GM19324 (cell line): ENCODE measurements around the gene CBLN2.

ENCODE experiments used
- ATAC-seq: cut with Tn5 transposase; IDR thresholded peaks from one replicate; pipeline ENCODE4 v1.9.1; 2021; ENCODE audit warnings: mild to moderate bottlenecking, moderate library complexity; ENCODE audit not compliant: unreplicated experiment, low FRiP score

Gene CBLN2

DNA sequence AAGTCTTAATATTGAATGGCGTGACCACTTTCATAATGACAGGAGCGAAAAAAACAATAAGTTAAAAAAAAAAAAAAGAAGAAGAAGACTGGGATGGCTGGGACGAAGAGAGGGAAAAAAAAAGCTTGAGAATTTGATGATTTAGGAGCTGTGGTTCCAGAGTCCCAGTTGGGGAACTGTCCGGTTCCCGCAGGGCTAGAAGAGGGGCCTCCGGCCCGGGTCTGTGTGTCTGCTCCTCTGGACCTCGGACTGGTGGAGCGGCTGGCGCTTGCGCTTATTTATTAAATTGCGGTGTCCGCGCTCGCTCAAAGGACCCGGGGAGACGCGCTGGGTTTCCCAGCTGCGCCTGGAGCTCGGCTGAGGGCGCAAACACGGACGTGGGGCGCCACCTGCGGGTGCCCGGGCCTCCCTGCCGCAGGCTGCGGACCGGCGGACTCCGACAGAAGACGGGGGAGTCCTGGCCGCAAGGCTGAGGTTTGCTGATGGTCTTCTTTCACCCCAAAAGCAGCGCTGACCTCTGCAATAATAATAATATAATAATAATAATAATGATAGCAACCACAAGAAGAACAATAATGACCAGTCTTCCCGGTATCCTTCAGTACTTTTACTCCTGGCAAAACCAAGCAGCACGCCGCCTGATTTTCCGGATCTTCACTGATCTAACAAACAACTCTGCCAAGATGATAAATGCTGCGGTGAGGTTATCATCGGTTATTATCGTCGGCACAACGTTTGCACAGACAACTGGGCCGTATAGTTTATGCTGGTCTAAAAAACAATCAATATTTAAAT lies at the start of gene CBLN2:
CBLN2 (minus strand) TSS at position 251 of the 795 bp plus-strand sequence. CDS start 2,182 bp downstream, outside the sequence.
- ATAC-seq = no peak

DNA sequence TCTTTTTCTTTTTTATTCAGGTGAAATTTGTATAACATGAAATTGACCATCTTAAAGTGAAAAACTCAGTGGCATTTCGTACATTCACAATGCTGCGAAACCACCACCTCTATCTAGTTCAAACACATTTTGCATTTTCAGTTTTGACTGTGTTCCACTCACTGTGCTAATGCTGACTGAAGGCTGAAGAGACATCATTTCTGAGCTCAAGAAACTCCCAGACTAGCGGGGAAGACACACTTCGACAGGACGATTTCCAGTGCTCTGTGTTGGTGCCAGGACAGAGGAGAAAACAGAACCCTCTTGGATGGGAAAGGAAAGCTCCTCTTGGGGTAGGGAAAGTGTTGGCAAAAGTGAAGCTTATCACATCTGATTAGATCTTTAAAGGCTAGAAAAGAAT lies 44.2 kb upstream of the CBLN2 start:
- ATAC-seq = no peak

DNA sequence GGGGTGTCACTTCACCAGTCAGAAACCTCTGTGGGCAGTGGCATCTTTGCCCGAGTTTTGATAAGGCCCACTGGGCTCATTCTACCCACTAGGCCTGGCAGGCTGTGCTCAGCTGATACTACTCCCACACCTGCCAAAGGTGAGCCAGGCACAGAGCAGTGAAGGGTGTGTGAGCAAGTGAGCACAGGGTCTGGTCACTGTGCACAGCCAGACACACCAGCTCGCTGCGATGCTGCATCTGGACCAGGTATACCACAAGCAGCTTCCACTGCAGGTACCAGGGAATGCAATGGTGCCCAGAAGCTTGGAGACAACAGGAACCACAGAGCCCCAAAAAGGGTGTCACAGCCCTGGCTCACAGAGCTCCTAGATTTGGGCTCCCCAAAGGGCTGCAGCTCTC lies 40.6 kb upstream of the CBLN2 start:
- no peak for ATAC-seq

DNA sequence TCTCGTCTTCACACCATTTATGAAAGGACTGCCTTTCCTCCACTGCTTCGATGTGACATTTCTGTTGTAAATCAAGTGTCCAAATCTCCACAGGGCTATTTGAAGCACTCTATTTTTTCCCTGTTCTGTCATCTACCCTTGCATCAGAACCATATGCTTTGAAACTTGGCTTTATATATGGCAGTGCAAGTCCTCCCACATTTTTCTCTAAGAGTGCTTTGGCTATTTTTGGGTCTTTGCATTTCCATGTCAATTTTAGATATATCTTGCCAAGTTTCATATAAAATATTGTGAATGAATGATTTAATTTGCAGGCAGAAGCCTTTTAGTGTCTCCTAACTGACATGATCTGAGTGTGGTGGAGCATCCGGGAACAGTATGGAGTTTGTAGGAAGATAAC lies 37.8 kb upstream of the CBLN2 start:
- no peak for ATAC-seq

DNA sequence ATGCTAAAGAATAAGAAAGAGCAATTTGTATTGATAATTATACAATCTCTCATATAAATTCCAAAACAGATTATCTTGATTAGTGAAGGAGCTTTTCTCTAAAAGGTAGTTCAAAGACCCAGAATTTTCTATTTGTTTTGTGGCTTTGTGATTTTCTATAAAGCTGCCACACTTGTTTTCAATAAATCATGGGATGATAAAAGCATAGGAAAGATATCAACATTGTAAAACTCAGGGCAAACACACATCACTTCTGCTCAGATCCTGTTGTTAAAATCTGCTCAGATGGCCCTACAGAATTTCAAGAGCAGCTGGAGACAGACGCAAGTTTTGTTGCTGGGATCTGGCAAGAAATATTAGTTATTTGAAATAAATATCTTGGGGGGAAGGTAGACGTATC lies 28.8 kb upstream of the CBLN2 start:
- ATAC-seq = no peak

DNA sequence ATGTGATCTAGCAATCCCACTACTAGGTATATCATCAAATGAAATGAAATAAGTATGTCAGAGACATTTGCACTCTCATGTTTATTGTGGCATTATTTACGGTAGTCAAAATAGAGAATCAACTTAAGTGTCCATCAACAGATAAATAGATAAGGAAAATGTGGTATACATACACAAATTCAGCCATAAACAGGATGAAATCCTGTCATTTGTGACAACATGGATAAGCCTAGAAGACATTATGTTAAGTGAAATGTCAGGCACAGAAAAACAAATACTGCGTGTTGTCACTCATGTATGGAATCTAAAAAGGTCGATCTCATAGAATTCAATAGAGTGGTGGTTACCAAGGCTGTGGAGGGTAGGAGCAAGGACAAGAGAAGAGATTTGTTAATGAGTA lies 22.1 kb upstream of the CBLN2 start:
- ATAC-seq = no peak

DNA sequence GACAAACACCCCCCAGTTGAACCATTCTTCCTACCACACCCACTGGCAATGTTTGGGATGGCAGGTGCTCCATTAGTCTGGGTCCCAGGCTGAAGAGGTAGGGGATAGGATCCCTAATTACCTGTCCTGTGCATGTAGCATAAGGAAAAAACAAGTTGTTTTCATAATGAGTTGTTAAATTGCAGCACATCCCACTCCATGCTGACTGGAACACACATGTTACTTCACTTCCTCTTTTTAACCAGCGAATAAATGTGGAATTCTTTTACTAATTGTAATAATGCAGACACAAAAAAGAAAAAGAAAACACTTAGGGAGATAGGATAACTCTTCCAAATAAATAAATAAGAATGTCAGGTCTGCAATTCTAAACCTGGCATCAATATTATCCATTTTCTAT lies 11.8 kb upstream of the CBLN2 start:
- ATAC-seq = no peak

DNA sequence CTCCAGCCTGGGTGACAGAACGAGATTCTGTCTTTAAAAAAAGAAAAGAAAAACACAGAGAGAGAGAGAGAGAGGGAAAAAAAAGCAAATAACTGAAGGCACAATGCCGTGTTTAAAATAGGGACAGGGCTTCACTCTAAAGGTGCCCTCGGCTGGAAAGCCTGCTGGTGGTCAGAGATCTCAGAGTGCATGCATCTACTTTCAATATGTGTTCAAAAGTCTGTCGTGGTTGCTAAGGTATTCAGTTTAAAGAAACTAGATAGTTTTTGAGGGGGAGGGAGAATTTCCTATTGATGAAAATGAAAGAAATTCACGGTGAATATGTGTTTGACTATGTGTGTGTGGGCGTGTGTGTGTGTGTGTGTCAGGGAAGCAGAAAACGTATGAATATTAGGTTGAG lies 11.0 kb upstream of the CBLN2 start:
- no peak for ATAC-seq

DNA sequence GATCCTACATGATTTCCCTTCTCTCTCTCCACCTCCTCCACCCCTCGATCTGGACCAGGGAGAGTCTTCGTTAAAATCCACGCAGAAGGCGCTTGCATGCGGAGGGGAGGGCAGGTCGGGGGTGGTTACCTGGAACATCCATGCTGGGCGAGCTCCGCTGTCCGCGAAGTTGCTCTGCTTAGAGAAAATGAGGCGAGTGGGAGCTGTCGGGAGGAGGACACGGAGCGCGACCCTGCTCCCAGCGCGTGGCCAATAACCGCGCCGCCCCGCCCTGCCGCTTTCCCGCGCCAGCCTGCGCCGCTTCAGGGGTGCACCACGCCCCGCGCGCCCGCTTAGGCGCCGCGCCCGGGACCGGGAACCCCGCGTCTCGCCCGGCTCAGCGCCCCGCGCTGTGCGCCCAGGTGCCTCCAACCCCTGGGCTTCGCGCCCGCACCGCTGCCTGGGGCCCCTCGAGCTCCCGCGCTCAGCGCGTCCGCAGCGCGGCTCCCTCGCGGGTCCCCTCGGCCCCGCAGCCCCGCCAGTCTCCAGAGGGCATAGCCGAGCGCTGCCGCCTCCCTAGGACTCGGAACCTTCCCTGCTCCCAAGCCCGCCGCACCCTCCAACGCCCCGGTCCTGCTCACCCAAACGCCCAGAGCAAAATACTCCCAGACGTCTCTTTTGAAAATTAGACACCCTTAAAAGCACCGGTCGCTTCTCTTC lies 636 bp downstream of the CBLN2 start:
- ATAC-seq = no peak

DNA sequence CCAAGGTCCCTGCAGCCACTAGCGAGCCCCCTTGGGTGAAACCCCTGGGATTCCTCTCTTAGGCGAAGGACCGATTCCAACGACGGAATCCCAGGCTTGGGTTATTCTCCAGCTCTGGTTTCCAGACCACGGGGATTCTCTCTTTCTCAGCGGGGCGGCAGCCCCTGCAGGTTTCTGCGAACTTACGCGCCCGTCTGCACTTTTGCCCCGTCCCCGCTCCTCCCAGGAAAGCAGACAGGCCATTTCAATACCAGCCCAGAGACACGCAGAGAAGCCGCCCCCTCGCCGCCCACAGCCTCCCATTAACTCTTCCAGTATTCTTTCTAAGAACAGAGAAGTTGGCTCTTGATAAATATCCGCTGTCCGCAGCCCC lies 1.2 kb downstream of the CBLN2 start:
- ATAC-seq = no peak

DNA sequence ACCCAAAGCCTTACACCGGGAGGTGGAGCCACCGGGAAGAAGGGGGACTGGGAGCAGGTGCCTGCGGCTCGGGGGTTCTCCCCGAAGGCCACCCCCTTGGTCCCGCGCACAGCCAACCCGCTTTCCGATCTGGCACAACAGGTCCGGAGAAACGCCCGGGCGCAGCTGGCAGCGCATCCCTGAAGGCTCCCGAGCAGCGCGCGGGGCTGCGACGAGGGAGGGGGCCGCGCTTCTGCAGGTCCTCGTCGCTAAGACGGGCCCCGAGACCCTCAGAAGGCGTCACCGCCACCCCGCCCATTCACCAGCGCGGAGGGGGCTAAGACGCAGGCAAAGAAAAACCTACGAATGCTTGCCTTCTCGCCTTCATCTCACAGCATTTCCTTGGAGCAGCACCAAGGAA lies 1.8 kb downstream of the CBLN2 start:
- ATAC-seq = no peak

DNA sequence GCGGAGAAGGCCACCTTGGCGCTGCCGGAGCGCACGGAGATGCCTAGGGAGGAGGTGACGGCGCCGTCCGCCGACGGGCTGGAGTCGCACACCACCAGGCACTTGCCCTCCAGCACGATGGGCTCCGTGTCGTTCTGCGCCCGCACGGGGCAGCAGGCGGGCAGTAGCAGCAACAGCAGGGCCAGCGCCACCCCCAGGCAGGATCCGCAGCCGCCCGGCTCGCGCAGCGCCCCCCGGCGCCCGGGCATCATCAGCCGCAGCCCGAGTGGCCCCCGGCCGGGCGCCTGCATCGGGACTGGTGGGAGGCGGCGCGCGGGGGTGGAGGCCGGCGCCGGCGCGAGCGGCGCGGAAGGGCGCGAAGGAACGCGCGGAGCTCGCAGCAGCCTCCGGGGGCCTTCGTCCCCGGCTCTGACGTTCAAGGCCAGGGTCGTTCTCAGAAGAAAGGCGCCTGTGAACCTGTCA lies 2.2 kb downstream of the CBLN2 start:
- ATAC-seq = no peak

DNA sequence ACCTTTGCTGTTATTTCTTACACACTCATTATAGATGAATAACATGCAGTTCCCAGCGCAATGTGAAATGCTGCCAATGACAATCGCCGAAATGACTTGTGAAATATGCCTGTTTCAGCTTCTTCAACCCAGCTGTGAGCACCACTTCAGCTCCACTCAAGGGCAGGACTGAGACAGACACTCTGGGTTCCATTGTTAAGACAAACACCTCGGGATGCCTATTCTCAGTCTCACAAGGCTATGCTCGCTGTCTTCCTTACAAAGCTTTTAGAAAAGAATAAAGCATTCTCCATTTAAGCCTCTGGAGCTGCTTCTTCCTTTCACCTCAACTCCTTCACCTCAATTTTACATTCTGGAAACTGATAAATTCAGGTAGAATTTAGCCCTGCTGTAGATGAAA lies 4.2 kb downstream of the CBLN2 start:
- no peak for ATAC-seq

DNA sequence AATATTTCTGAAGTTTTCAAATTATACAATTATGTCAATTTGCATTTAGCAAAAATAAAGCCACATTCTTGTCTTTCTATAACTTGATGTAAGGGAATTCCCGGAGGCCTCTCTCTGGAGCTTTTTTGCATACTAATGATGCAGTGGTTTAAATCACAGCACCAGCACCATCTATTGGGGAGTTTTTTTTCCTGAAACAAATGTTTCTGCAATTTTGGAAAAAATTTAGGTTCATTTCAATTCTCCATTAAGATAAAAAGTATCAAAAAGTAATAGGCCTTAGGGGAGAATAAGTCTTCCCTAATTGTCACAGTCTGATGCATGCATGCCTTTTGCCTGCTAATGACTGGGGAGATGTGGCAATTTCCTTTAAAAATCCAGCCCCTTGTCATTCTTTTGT lies 13.5 kb downstream of the CBLN2 start:
- ATAC-seq = no peak

DNA sequence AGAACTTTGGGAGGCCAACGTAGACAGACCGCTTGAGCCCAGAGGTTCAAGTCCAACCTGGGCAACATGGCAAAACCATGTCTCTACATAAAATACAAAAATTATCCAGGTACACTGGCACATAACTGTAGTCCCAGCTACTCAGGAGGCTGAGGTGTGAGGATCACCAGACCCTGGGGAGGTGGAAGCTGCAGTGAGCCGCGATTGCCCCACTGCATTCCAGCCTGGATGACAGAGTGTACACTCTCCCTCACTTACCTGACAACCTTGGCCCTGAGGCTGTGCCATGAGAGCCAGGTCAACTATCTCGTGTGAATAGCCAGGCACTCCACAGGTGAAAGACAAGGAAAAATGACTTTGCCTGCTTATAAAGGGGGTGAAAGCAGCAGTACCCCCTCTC lies 39.3 kb downstream of the CBLN2 start:
- no peak for ATAC-seq

DNA sequence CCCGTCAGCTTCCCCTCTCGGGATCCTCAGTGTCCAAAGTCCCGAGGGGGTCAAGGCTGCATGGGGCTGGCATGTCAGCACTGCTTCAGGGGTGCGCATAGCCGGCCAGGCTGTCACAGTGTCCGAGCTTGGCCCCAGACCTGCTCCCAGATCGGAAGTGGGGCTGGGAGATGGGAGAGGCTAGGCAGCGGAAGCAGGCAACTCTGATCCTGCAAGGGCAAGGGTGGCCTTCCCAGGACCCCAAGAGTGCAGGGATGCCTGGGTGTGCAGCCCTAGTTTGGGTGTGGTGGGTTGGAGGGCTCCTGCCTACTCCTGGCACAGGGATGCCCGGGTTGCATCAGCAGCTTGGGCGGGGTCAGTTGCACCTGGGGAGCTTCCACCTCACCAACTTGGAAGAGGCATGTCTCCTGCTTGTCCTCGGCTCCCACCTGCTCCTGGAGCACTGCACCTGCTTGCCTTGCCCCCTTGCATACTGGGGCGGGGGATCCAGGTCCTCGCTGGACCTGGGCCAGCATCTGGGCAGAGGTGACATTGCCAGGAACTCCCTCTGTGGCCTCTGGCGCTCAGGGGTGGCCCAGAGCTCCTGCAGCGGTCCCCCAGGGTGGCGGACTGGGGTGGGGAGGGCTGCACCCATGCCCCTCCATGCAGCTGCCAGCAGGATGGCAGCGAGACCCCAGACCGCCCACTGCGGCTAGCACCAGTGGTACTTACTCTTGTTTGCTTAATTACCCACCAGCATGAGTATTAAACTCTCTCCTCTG lies 41.3 kb downstream of the CBLN2 start:
- ATAC-seq = no peak

DNA sequence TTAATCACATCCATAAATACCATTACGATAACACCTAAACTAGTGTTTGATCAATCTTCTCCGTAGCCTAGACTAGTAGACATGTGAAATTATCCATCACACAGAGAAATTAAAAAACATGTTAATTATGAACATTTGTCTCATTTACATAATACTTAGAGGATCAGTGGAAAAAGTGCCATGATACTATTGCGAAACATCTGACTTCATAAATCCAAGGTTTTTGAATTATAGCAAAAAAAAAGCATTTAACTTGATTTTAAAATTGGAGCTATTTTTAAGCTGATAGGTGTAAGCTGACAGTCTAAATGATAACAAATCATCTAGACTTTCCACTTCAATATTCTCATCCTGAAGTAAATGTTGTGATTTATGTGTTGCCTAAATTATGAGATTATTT lies 51.6 kb downstream of the CBLN2 start:
- ATAC-seq = no peak
